MCF 10A (cell line): Measurements from ENCODE around the gene CAPN15. TPM values are rescaled to one million over a fixed set of nuclear protein-coding genes. Genes with fewer than 3 reads are reported as not detected.

ENCODE experiments used
- BruUV-seq: library from RNA; stranded (reverse); fragments of 400-500 nt; replicated peaks from 2 replicates; lab custom pipeline; 2021; lab: Mats Ljungman, UMichigan
- CTCF ChIA-PET: fragments of 300-600 bp; sonication (Branson Sonifier 250); formaldehyde crosslinking; extraction: SDS; loops from one replicate; lab custom pipeline; 2021; ENCODE audit warnings: antibody characterized with exemption, inconsistent platforms; lab: Yijun Ruan, JAX
- POLR2A ChIA-PET: fragments of 300-600, 350-650 bp; sonication (Branson Sonifier 250); formaldehyde crosslinking; extraction: SDS; loops from one replicate; lab custom pipeline; 2020; ENCODE audit warnings: antibody characterized with exemption, inconsistent platforms; lab: Yijun Ruan, JAX
- DNase-seq: peaks from one replicate; pipeline ENCODE4 v3.0.0-alpha.2; 2018; ENCODE audit not compliant: unreplicated experiment
- H3K27ac Mint-ChIP-seq: one replicate; pipeline ENCODE4 v1.8.0; 2022; ENCODE audit warnings: mild to moderate bottlenecking, low read depth, mixed read lengths; ENCODE audit not compliant: unreplicated experiment
- H3K27me3 Mint-ChIP-seq: one replicate; pipeline ENCODE4 v1.8.0; 2022; ENCODE audit warnings: mixed read lengths; ENCODE audit not compliant: insufficient read depth, unreplicated experiment
- H3K36me3 Mint-ChIP-seq: one replicate; pipeline ENCODE4 v1.8.0; 2022; ENCODE audit warnings: mild to moderate bottlenecking, moderate library complexity, mixed read lengths; ENCODE audit not compliant: insufficient read depth, unreplicated experiment
- H3K4me1 Mint-ChIP-seq: one replicate; pipeline ENCODE4 v1.8.0; 2022; ENCODE audit warnings: mixed read lengths; ENCODE audit not compliant: insufficient read depth, unreplicated experiment
- H3K4me3 Mint-ChIP-seq: one replicate; pipeline ENCODE4 v1.8.0; 2022; ENCODE audit warnings: mild to moderate bottlenecking, moderate library complexity, mixed read lengths; ENCODE audit not compliant: unreplicated experiment
- H3K9me3 Mint-ChIP-seq: one replicate; pipeline ENCODE4 v1.8.0; 2022; ENCODE audit warnings: mixed read lengths; ENCODE audit not compliant: unreplicated experiment
- intact Hi-C: fragments of 100-400 bp; cut with micrococcal nuclease; formaldehyde crosslinking; loops from 2 replicates; pipeline ENCODE4 v1.14.1; 2022
- microRNA-seq: library from miRNA; unstranded; fragments of <30 nt; microRNA quantifications from one replicate; pipeline ENCODE4 v1.2.0, GENCODE V29; 2022
- total RNA-seq: library from RNA; stranded (reverse); gene quantifications from 2 replicates; pipeline ENCODE4 v1.2.3, GENCODE V29; 2022
- TF ChIP-seq, protein P1 (sequence below): fragments of 200-600 bp; IDR thresholded peaks from one replicate; pipeline ENCODE4 v1.8.0; 2022; ENCODE audit warnings: antibody characterized with exemption, mild to moderate bottlenecking; ENCODE audit not compliant: unreplicated experiment

Gene CAPN15
- total RNA-seq, 1 experiment from 2014 or later: 81.1 TPM

GRCh38 chr16:600781-601180, 73.3 kb downstream of the CAPN15 start:
- CTCF ChIA-PET: interaction anchor here (0.6 to 1.3 kb wide), 5 partner anchors 10 to 1033 kb away, joined by 3 to 5 read pairs (median 3); partner anchors contain the start of gene METTL26

DNA sequence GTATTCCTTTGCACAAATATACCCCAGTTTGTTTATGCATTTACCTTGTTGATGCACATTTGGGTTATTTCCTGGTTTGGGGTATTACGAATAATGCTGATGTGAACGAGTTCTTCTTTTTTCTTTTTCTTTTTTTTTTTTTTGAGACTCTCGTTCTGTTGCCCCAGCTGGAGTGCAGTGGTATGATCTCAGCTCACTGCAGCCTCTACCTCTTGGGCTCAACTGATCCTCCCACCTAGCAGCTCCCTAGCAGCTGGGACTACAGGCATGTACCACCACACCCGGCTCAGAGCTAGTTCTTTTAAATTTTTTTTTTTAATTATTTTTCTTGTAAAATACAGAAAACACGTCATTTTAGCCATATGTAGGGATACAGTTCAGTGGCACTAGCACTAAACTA, 76.4 kb downstream of the CAPN15 start:
- Mint-ChIP-seq H3K27ac (no peak overlapping the region), H3K27me3 (no peaks in the 10 kb centered on the region), H3K9me3 (no peaks in the 10 kb centered on the region), H3K4me1 (no peaks in the 10 kb centered on the region), H3K36me3 (peaks cover 18% of the 10 kb centered on the region), H3K4me3 (no peak overlapping the region)
- no peak for DNase-seq
- ChIA-PET CTCF (no interaction called here), POLR2A (no interaction called here)
- intact Hi-C loops: no loop called here
- TF ChIP-seq, protein P1, sequence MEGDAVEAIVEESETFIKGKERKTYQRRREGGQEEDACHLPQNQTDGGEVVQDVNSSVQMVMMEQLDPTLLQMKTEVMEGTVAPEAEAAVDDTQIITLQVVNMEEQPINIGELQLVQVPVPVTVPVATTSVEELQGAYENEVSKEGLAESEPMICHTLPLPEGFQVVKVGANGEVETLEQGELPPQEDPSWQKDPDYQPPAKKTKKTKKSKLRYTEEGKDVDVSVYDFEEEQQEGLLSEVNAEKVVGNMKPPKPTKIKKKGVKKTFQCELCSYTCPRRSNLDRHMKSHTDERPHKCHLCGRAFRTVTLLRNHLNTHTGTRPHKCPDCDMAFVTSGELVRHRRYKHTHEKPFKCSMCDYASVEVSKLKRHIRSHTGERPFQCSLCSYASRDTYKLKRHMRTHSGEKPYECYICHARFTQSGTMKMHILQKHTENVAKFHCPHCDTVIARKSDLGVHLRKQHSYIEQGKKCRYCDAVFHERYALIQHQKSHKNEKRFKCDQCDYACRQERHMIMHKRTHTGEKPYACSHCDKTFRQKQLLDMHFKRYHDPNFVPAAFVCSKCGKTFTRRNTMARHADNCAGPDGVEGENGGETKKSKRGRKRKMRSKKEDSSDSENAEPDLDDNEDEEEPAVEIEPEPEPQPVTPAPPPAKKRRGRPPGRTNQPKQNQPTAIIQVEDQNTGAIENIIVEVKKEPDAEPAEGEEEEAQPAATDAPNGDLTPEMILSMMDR: no peak
- no TSS peak for BruUV-seq

More at GRCh38 chr16:600781-601180, 73.3 kb downstream of the CAPN15 start:
- POLR2A ChIA-PET: interaction anchor here (0.9 to 1.7 kb wide), 5 partner anchors 10 to 70 kb away, joined by 3 to 6 read pairs (median 3); no protein-coding TSS in a partner anchor
- Mint-ChIP-seq H3K36me3 (peaks cover 42% of the 10 kb centered on the region), H3K4me3 (no peak overlapping the region), H3K27ac (no peak overlapping the region), H3K27me3 (no peaks in the 10 kb centered on the region), H3K4me1 (peaks cover 13% of the 10 kb centered on the region), H3K9me3 (no peaks in the 10 kb centered on the region)
- TF ChIP-seq, protein P1: no peak
- intact Hi-C loops: no loop called here
- no TSS peak for BruUV-seq
- DNase-seq: no peak

Small RNA genes lying within 50 kb of the gene (microRNA-seq; reads per million reads assigned to microRNA genes)
- gene MIR3176: 18.9 reads per million, percentile 56 among the genes with 10 or more reads in this experiment
- 0.40 reads per million for gene MIR5587

Other genes with a start within 250 kb of the CAPN15 start
- not detected in 2 replicates for gene ARHGDIG, start 247.1 kb upstream of the CAPN15 start, total RNA-seq
- gene PDIA2, start 244.5 kb upstream of the CAPN15 start, total RNA-seq: 0.56 TPM in 1 of 2 replicates, not detected in the other
- gene AXIN1, start 175.0 kb upstream of the CAPN15 start, total RNA-seq: 37.0 and 43.7 TPM in 2 replicates
- gene MRPL28, start 157.2 kb upstream of the CAPN15 start, total RNA-seq: 105 and 121 TPM in 2 replicates
- gene PGAP6, start 145.7 kb upstream of the CAPN15 start, total RNA-seq: 18.3 and 23.9 TPM in 2 replicates
- gene NME4, start 130.5 kb upstream of the CAPN15 start, total RNA-seq: 71.9 and 76.8 TPM in 2 replicates
- gene DECR2, start 125.8 kb upstream of the CAPN15 start, total RNA-seq: 29.0 and 37.2 TPM in 2 replicates
- gene RAB11FIP3, start 102.1 kb upstream of the CAPN15 start, total RNA-seq: 37.5 and 40.6 TPM in 2 replicates
- not detected in 2 replicates for gene PRR35, start 32.7 kb downstream of the CAPN15 start, total RNA-seq
- not detected in 2 replicates for gene NHLRC4, start 39.3 kb downstream of the CAPN15 start, total RNA-seq
- 45.6 and 47.4 TPM in 2 replicates for gene PIGQ, start 42.3 kb downstream of the CAPN15 start, total RNA-seq
- 17.1 and 17.7 TPM in 2 replicates for gene RAB40C, start 62.4 kb downstream of the CAPN15 start, total RNA-seq
- gene WFIKKN1, start 103.3 kb downstream of the CAPN15 start, total RNA-seq: 0.14 and 0.17 TPM in 2 replicates
- gene METTL26, start 108.6 kb downstream of the CAPN15 start, total RNA-seq: 104 and 106 TPM in 2 replicates
- 43.6 and 44.6 TPM in 2 replicates for gene MCRIP2, start 114.1 kb downstream of the CAPN15 start, total RNA-seq
- 40.4 and 47.9 TPM in 2 replicates for gene WDR90, start 121.7 kb downstream of the CAPN15 start, total RNA-seq
- gene RHOT2, start 140.4 kb downstream of the CAPN15 start, total RNA-seq: 110 and 118 TPM in 2 replicates
- 3.0 and 4.5 TPM in 2 replicates for gene RHBDL1, start 148.0 kb downstream of the CAPN15 start, total RNA-seq
- gene STUB1, start 152.7 kb downstream of the CAPN15 start, total RNA-seq: 99.3 and 124 TPM in 2 replicates
- 23.6 and 33.4 TPM in 2 replicates for gene JMJD8, start 156.6 kb downstream of the CAPN15 start, total RNA-seq
- 12.2 and 13.9 TPM in 2 replicates for gene WDR24, start 162.7 kb downstream of the CAPN15 start, total RNA-seq
- gene FBXL16, start 178.1 kb downstream of the CAPN15 start, total RNA-seq: 40.5 and 48.2 TPM in 2 replicates
- 56.3 and 69.5 TPM in 2 replicates for gene METRN, start 187.4 kb downstream of the CAPN15 start, total RNA-seq
- gene ANTKMT, start 193.4 kb downstream of the CAPN15 start, total RNA-seq: 54.7 and 55.8 TPM in 2 replicates
- gene CCDC78, start 198.7 kb downstream of the CAPN15 start, total RNA-seq: 4.6 and 6.0 TPM in 2 replicates
- gene HAGHL, start 199.4 kb downstream of the CAPN15 start, total RNA-seq: 20.1 and 24.5 TPM in 2 replicates
- 28.5 and 31.1 TPM in 2 replicates for gene CIAO3, start 213.3 kb downstream of the CAPN15 start, total RNA-seq
- gene MSLN, start 233.0 kb downstream of the CAPN15 start, total RNA-seq: 18.1 and 25.2 TPM in 2 replicates